GM12878 (cell line): ENCODE results near the gene MTF1.

Source experiments
- BHLHE40 ChIP-seq, 2 experiments: fragments of 450-650 bp in 1 of 2; IDR thresholded peaks; 2 replicates each; pipeline ENCODE4 v1.6.1; 2011 to 2017; ENCODE audit warnings: low read depth in 2 of 2, borderline replicate concordance in 1 of 2, improper control_type of control experiment in 1 of 2, low read length in 1 of 2, mild to moderate bottlenecking in 1 of 2
- NFIC ChIP-seq: IDR thresholded peaks from 2 replicates; pipeline ENCODE4 v1.6.1; 2012; ENCODE audit warnings: low read depth, mild to moderate bottlenecking, inconsistent platforms, low read length, moderate library complexity
- NR2C2 ChIP-seq: IDR thresholded peaks from 2 replicates; pipeline ENCODE4 v1.6.1; 2011; ENCODE audit warnings: borderline replicate concordance, low read depth; ENCODE audit not compliant: control insufficient read depth, insufficient read length
- PAX8 ChIP-seq: fragments of 450-650 bp; IDR thresholded peaks from 2 replicates; pipeline ENCODE4 v1.6.1; 2017; ENCODE audit warnings: mild to moderate bottlenecking, moderate library complexity
- POLR2A ChIP-seq: IDR thresholded peaks from 2 replicates; pipeline ENCODE4 v1.6.1; 2011; ENCODE audit warnings: low read depth, mild to moderate bottlenecking, low read length
- POLR2AphosphoS5 ChIP-seq: IDR thresholded peaks from 2 replicates; pipeline ENCODE4 v1.6.1; 2011; ENCODE audit warnings: mild to moderate bottlenecking, low read length, inconsistent platforms
- SREBF1 ChIP-seq: IDR thresholded peaks from 2 replicates; pipeline ENCODE4 v1.6.1; 2012; ENCODE audit warnings: mild to moderate bottlenecking, low read length
- ZNF384 ChIP-seq: IDR thresholded peaks from 2 replicates; pipeline ENCODE4 v1.6.1; 2012; ENCODE audit warnings: low read depth, mild to moderate bottlenecking, low read length, improper control_type of control experiment, borderline replicate concordance
- TF ChIP-seq, protein P1 (sequence below), 3 experiments: IDR thresholded peaks in 2 of 3; conservative IDR thresholded peaks in 1 of 3; 2 replicates each; pipeline ENCODE4 v1.5.1; 2011; ENCODE audit warnings: low read depth in 3 of 3, low read length in 3 of 3, mild to moderate bottlenecking in 3 of 3, control low read depth in 2 of 3, moderate library complexity in 2 of 3, inconsistent platforms in 1 of 3, mixed read lengths in 1 of 3; ENCODE audit not compliant: control insufficient read depth in 2 of 3, insufficient read depth in 1 of 3; ENCODE audit errors: extremely low read depth in 1 of 3
- TF ChIP-seq, protein P2 (sequence below): fragments of 450-650 bp; IDR thresholded peaks from 2 replicates; pipeline ENCODE4 v1.6.1; 2017; ENCODE audit warnings: antibody characterized with exemption, mild to moderate bottlenecking, moderate library complexity

DNA sequence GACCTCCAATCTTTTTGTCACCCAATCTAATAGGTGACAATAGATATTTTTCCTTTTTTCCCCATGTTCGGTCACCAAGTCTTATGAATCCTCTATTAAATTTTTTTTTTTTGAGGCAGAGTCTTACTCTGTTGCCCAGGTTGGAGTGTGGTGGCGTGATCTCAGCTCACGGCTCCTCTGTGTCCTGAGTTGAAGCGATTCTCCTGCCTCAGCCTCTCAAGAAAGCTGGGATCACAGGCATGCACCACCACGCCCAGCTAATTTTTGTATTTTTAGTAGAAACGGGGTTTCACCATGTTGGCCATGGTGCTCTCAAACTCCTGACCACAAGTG, 42.5 kb upstream of the MTF1 start:
- no peak for TF ChIP-seq POLR2A
- TF ChIP-seq, protein P1, sequence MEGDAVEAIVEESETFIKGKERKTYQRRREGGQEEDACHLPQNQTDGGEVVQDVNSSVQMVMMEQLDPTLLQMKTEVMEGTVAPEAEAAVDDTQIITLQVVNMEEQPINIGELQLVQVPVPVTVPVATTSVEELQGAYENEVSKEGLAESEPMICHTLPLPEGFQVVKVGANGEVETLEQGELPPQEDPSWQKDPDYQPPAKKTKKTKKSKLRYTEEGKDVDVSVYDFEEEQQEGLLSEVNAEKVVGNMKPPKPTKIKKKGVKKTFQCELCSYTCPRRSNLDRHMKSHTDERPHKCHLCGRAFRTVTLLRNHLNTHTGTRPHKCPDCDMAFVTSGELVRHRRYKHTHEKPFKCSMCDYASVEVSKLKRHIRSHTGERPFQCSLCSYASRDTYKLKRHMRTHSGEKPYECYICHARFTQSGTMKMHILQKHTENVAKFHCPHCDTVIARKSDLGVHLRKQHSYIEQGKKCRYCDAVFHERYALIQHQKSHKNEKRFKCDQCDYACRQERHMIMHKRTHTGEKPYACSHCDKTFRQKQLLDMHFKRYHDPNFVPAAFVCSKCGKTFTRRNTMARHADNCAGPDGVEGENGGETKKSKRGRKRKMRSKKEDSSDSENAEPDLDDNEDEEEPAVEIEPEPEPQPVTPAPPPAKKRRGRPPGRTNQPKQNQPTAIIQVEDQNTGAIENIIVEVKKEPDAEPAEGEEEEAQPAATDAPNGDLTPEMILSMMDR (IDR thresholded peaks at IDR 0.05 in 2 of 3, conservative IDR thresholded peaks at IDR 0.05 in 1 of 3; ENCODE audit: control insufficient read depth in 2 of 3, extremely low read depth in 1 of 3, insufficient read depth in 1 of 3, low read depth in 3 of 3, low read length in 3 of 3) = no peak
- TF ChIP-seq, protein P2, sequence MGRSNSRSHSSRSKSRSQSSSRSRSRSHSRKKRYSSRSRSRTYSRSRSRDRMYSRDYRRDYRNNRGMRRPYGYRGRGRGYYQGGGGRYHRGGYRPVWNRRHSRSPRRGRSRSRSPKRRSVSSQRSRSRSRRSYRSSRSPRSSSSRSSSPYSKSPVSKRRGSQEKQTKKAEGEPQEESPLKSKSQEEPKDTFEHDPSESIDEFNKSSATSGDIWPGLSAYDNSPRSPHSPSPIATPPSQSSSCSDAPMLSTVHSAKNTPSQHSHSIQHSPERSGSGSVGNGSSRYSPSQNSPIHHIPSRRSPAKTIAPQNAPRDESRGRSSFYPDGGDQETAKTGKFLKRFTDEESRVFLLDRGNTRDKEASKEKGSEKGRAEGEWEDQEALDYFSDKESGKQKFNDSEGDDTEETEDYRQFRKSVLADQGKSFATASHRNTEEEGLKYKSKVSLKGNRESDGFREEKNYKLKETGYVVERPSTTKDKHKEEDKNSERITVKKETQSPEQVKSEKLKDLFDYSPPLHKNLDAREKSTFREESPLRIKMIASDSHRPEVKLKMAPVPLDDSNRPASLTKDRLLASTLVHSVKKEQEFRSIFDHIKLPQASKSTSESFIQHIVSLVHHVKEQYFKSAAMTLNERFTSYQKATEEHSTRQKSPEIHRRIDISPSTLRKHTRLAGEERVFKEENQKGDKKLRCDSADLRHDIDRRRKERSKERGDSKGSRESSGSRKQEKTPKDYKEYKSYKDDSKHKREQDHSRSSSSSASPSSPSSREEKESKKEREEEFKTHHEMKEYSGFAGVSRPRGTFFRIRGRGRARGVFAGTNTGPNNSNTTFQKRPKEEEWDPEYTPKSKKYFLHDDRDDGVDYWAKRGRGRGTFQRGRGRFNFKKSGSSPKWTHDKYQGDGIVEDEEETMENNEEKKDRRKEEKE = no peak
- TF ChIP-seq NFIC = 0 out of 2 replicates have a peak, but pooled peaks have one; percentile 7
- no peak for TF ChIP-seq PAX8
- TF ChIP-seq BHLHE40 (IDR thresholded peaks at IDR 0.05; ENCODE audit: borderline replicate concordance in 1 of 2, low read depth in 2 of 2, low read length in 1 of 2) = no peak
- TF ChIP-seq ZNF384 = no peak
- no peak for TF ChIP-seq NR2C2
- TF ChIP-seq POLR2AphosphoS5 = no peak
- TF ChIP-seq SREBF1 = no peak
